CD4-positive, alpha-beta T cell treated with Interleukin-17A for 4 hours (primary cell): ENCODE data around the gene TMEM269.
"Not testable (repeated sequence)": the region's sequence is repeated elsewhere in the genome, so short reads cannot be mapped to it uniquely, and the experiment has no call there.

Experiments
- DNase-seq: peaks from one replicate; pipeline ENCODE4 v3.0.0-alpha.2; 2020; ENCODE audit warnings: mixed read lengths

The TMEM269 gene

GRCh38 chr1:42748461-42749410 lies 36.1 kb upstream of the TMEM269 start:
- no peak for DNase-seq

GRCh38 chr1:42750041-42750440 lies 34.8 kb upstream of the TMEM269 start:
- no peak for DNase-seq

DNA sequence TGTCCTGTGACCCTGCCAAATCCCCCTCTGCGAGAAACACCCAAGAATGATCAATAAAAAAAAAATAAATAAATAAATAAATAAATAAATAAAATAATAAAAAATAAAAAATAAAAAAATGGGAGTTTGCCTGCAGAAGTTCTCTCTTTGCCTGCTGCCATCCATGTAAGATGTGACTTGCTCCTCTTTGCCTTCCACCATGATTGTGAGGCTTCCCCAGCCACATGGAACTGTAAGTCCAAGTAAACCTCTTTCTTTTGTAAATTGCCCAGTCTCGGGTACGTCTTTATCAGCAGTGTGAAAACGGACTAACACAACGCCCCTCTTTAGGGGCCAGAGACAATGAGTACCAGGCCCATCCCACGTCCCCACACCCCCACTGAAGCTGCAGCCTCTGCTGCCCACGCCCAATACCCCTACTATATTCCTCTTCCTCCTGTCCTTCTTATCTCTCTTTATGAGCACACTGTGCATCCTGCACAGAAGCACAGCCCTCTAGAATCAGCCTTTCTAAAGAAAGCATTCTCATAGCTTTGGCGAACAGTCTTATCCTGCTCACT lies 33.2 kb upstream of the TMEM269 start:
- not testable (repeated sequence) for DNase-seq

GRCh38 chr1:42752284-42752683 lies 32.5 kb upstream of the TMEM269 start:
- DNase-seq = no peak

GRCh38 chr1:42753070-42753469 lies 31.7 kb upstream of the TMEM269 start:
- no peak for DNase-seq

- peak; percentile 14 for DNase-seq
Observed at GRCh38 chr1:42756956-42757891, 27.6 kb upstream of the TMEM269 start.

- DNase-seq = no peak
Observed at GRCh38 chr1:42757892-42758275, 26.9 kb upstream of the TMEM269 start.

- no peak for DNase-seq
Observed at GRCh38 chr1:42758641-42759040, 26.1 kb upstream of the TMEM269 start.

DNA sequence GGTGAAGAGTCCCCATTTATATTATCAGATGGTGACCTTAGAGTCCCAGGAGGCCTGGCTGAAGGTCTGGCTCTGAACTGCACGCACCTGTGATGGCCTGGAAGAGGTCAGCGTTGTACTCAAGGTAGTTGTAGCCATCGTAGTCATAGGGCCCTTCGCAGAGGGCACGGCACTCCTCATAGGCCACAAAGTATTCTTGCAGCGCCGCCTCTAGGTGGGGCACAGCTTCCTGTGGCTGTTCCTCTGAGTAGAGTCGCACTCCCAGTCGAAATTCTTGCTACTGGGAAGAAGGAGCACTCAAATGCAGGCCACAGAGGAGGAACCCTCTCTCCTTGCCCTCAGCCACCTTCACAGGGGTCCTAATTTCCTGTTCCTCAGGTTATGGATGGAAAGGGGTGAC lies 25.7 kb upstream of the TMEM269 start:
- no peak for DNase-seq

- no peak for DNase-seq
Observed at GRCh38 chr1:42761567-42761966, 23.2 kb upstream of the TMEM269 start.

DNA sequence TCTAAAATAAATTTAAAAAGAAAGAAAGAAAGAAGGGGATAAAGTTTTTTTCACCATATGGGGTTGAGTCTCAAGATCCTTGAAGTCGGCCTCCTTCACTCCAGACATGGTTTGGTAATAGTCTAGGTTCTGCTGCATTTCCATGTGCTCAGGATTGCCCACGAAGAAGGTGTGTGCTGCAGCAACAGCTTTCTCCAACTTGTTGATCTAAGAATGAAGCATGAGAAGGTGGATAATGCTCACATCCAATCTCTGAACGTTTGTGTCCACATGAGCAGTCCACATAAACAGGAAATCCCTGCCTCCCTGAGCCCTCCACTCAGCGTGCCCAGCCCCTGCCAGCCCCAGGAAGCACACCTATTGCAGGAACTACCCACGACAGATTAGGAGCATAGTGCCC lies 22.5 kb upstream of the TMEM269 start:
- DNase-seq = no peak

- no peak for DNase-seq
Observed at GRCh38 chr1:42765269-42765668, 19.5 kb upstream of the TMEM269 start.

DNA sequence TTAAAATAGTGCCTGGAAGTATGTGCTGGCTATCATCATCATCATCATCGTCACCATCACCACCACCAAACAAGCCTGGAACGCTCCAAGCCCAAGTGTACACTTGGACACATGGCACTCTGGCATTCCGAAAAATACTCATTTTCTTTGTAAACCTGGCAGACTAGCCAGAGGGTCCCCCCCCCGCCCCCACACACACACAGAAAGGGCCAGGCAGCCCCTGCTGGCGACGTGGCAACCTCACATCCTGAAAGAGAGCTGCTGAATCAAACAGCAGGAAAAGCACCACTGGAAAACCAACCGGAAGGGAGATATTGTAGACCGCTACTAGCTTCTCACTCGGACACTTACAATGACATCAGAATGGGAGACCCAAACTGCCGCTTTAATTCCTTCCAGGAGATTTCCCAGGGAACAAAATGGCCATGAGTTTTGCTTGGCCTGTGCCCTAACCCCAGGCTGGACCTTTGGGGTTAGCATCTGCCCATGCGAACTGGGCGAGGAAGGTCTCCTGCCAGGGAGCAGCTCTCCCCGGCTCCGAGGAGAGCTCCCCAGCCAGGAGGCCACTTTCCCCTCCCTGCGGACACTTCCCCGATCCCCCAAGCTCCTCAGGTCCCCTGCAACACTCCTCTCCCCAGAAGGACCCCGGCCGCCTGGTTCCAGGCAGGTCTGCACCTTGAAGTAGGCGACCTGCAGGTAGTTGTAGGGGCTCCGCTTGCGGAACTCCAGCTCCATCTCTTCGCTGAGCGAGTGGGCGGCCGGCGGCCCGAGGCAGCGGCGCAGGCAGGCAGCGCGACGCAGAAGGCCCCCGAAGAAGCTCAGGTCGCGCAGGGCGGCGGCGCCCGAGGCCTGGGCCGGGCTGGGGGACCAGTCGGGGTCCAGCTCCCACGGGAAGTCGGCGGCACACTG lies 18.7 kb upstream of the TMEM269 start:
- peak; percentile 45 for DNase-seq

- peak; percentile 100 for DNase-seq
Observed at GRCh38 chr1:42766741-42767509, 17.9 kb upstream of the TMEM269 start, which contains the start of the genes C1orf50 and P3H1. C1orf50 (plus strand) TSS chr1:42767249; CDS start chr1:42767312, 63 bp downstream. P3H1 (minus strand) TSS chr1:42767028; CDS start chr1:42766971, 57 bp downstream.

DNA sequence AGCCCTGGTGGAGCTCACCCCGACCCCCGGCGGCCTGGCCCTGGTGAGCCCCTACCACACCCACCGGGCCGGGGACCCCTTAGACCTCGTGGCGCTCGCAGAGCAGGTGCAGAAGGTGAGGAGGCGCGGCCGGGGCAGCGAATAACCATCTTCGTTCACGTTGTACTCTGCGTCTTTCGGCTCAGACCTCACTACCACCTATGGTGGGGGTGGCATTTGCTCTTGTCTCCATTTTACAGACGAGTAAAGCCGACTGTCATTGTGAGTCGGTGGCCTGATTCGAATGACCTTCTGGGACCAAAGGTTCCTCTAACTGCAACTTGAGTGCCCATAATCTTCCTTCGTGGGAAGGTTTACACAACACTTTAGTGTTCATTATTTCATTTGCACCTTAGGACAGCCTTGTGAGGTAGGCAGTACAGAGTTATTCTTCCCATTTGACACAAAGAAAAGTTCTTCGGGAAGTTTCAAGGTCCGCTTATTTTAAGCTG lies 17.2 kb upstream of the TMEM269 start:
- DNase-seq = no peak

DNA sequence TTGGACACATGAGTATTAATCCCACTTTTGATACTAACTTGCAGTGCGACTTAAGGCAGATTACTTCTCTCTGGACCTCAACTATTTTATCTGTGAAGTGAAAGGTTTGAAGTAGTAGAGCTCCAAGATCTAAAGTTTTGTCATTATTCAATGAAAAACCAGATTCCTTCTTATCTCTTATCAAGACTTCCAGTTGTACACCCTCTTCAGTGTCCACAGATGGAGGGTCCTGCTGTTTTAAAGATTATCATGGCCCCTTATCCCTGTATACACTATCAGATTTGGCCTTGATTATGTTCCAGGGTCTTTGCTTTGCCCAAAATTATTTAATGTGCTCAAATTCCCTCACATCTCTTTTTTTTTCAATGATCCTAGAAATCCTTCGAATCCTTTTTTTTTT lies 16.6 kb upstream of the TMEM269 start:
- DNase-seq = no peak

DNA sequence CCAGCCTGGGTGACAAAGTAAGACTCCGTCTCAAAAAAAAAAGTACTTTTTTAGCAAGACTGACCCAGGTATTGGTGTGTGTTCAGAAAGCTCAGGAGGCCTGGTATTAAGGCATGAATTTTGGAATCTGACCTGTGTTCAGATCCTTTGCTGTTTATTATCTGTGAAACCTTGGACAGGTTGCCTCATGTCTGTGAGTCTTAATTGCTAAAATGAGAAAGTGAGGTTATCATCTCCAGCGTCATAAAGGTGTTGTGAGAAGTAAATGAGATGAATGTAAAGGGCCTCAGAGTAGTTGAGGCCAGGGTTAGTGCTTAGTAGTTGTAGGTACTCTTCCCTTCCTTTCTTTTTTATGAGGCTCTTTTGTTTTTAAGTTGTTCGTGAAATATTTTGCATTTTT lies 15.0 kb upstream of the TMEM269 start:
- DNase-seq = no peak

DNA sequence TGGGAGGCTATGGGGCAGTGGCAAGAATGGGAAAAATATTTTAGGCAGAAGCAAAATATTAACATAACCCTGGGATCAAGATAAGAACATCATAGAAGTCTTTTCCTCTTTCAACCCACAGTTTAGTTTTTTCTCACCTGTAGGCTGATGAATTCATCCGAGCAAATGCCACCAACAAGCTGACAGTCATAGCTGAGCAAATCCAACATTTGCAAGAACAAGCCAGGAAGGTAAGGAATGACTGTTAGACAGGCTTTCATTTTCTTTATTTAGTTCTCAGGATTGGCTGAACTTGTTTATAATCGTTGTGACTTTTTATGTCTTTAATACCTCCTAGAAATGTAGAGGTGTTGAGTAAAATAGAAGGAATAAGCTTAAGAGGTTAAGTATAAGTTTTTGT lies 11.4 kb upstream of the TMEM269 start:
- DNase-seq = no peak

GRCh38 chr1:42774928-42775526 lies 9.8 kb upstream of the TMEM269 start:
- no peak for DNase-seq

GRCh38 chr1:42776502-42776901 lies 8.3 kb upstream of the TMEM269 start:
- DNase-seq = no peak

DNA sequence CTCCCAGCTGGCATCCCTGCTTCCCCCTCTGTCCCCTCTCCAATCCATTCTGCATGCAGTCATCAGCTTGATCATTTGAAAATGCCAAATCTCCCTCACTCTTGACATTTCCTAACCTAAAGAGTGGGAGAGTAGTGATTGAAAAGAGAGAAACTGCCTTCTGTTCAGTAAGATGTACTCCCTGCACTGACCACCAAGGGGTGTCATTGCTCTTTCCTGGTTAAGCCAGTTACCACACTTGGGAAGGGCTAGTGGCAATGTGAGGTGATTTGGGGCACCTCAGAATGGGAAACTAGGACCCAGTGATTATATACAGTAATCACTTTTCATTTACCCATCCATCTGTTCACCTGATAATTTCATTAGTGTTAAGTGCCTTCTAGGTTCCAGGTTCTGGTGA lies 6.9 kb upstream of the TMEM269 start:
- peak; percentile 32 for DNase-seq
